Neuronal stem cell (in vitro differentiated cells): ENCODE data around the gene SPAG16.

Experiments used
- DNase-seq: peaks from one replicate; pipeline ENCODE4 v3.0.0-alpha.2; 2013; ENCODE audit warnings: low spot score
- H2AFZ ChIP-seq: one replicate; pipeline ENCODE4 v1.6.1; 2013; ENCODE audit warnings: mild to moderate bottlenecking, low read length, inconsistent platforms
- H2AK5ac ChIP-seq: 2 replicates; pipeline ENCODE4 v1.6.1; 2013; ENCODE audit warnings: low read depth, mild to moderate bottlenecking, inconsistent platforms, low read length, moderate library complexity, mixed read lengths
- H2BK120ac ChIP-seq: 2 replicates; pipeline ENCODE4 v1.6.1; 2013; ENCODE audit warnings: low read depth, mild to moderate bottlenecking, inconsistent platforms, low read length, moderate library complexity, mixed read lengths
- H2BK12ac ChIP-seq: one replicate; pipeline ENCODE4 v1.6.1; 2013; ENCODE audit warnings: low read length, inconsistent platforms
- H2BK15ac ChIP-seq: 2 replicates; pipeline ENCODE4 v1.6.1; 2013; ENCODE audit warnings: mild to moderate bottlenecking, low read length, inconsistent platforms, mixed read lengths
- H2BK5ac ChIP-seq: one replicate; pipeline ENCODE4 v1.6.1; 2013; ENCODE audit warnings: inconsistent platforms, mild to moderate bottlenecking, low read length, moderate library complexity
- H3K14ac ChIP-seq: one replicate; pipeline ENCODE4 v1.6.1; 2013; ENCODE audit warnings: low read length, inconsistent platforms
- H3K18ac ChIP-seq: 2 replicates; pipeline ENCODE4 v1.6.1; 2013; ENCODE audit warnings: low read length, inconsistent platforms
- H3K23ac ChIP-seq: 2 replicates; pipeline ENCODE4 v1.6.1; 2013; ENCODE audit warnings: low read depth, mild to moderate bottlenecking, mixed read lengths, low read length, inconsistent platforms; ENCODE audit not compliant: poor library complexity
- H3K27ac ChIP-seq: replicated peaks from 3 replicates; pipeline ENCODE4 v1.5.1; 2013; ENCODE audit warnings: low read length, inconsistent platforms
- H3K27me3 ChIP-seq, 3 experiments: 2 replicates each; pipeline ENCODE4 v1.6.1; 2013; ENCODE audit warnings: low read length in 3 of 3, mild to moderate bottlenecking in 2 of 3, inconsistent platforms in 1 of 3, low read depth in 1 of 3, mixed read lengths in 1 of 3, moderate library complexity in 1 of 3; ENCODE audit not compliant: control insufficient read depth in 3 of 3, insufficient read depth in 3 of 3
- H3K36me3 ChIP-seq, 2 donors: replicated peaks in 1 of 2; 2 replicates each; pipeline ENCODE4 v1.6.1; 2013; ENCODE audit warnings: low read length in 2 of 2; ENCODE audit not compliant: control insufficient read depth in 2 of 2, insufficient read depth in 2 of 2
- H3K4ac ChIP-seq: 2 replicates; pipeline ENCODE4 v1.6.1; 2013; ENCODE audit warnings: inconsistent platforms, mild to moderate bottlenecking, low read length, moderate library complexity
- H3K4me1 ChIP-seq, 2 donors: 1 replicate in 1 of 2; 2 replicates in 1 of 2; pipeline ENCODE4 v1.6.1; 2013; ENCODE audit warnings: low read length in 2 of 2, low read depth in 1 of 2; ENCODE audit not compliant: control insufficient read depth in 2 of 2, insufficient read depth in 1 of 2
- H3K4me2 ChIP-seq: one replicate; pipeline ENCODE4 v1.6.1; 2013; ENCODE audit warnings: mild to moderate bottlenecking, low read length, inconsistent platforms; ENCODE audit not compliant: insufficient read depth, poor library complexity, severe bottlenecking
- H3K4me3 ChIP-seq, 2 donors: 2 replicates each; pipeline ENCODE4 v1.5.1; 2013; ENCODE audit warnings: low read length in 2 of 2, mild to moderate bottlenecking in 2 of 2, inconsistent platforms in 1 of 2, moderate library complexity in 1 of 2
- H3K79me1 ChIP-seq: one replicate; pipeline ENCODE4 v1.6.1; 2013; ENCODE audit warnings: low read depth, mild to moderate bottlenecking, inconsistent platforms, low read length, moderate library complexity
- H3K9ac ChIP-seq: one replicate; pipeline ENCODE4 v1.6.1; 2013; ENCODE audit warnings: mild to moderate bottlenecking, low read depth, low read length, inconsistent platforms; ENCODE audit not compliant: poor library complexity
- H3K9me3 ChIP-seq, 2 donors: replicated peaks in 1 of 2; 2 replicates each; pipeline versions ENCODE3 to v1.6.1; 2013; ENCODE audit warnings: low read length in 2 of 2, mild to moderate bottlenecking in 2 of 2, inconsistent platforms in 1 of 2, low read depth in 1 of 2, mixed read lengths in 1 of 2, moderate library complexity in 1 of 2; ENCODE audit not compliant: control insufficient read depth in 2 of 2, insufficient read depth in 1 of 2
- H4K8ac ChIP-seq: one replicate; pipeline ENCODE4 v1.6.1; 2013; ENCODE audit warnings: low read depth, mild to moderate bottlenecking, inconsistent platforms, low read length, moderate library complexity
- H4K91ac ChIP-seq: one replicate; pipeline ENCODE4 v1.6.1; 2013; ENCODE audit warnings: low read length, low read depth, mild to moderate bottlenecking, inconsistent platforms; ENCODE audit not compliant: poor library complexity
- WGBS, 2 donors: extraction: QIAGEN DNeasy Blood & Tissue Kit; methylation state at CpG; one replicate each; pipeline ENCODE4 v1.1.7; 2013; ENCODE audit warnings: missing lambda C conversion rate in 2 of 2, mixed read lengths in 1 of 2; ENCODE audit not compliant: insufficient read length in 2 of 2, insufficient replicate concordance in 1 of 2; ENCODE audit errors: extremely low coverage in 2 of 2; 5-methylcytosine and 5-hydroxymethylcytosine counted together

Gene SPAG16

GRCh38 chr2:213285404-213285803 is 1.1 kb downstream of the SPAG16 start:
- WGBS, 2 donors: 100% methylated on average over 2 of the region's 5 CpGs; no CpG with 5 or more reads in 1 of the 2 donors
- Histone ChIP-seq H2BK12ac (no peak overlapping the region), H3K27ac (no peak overlapping the region)

GRCh38 chr2:213286161-213286560 is 1.9 kb downstream of the SPAG16 start:
- H2BK12ac ChIP-seq: no peak overlapping the region
- H2BK15ac ChIP-seq: no peak overlapping the region
- no peaks in the 10 kb centered on the region for H3K27me3 ChIP-seq
- no peak overlapping the region for H4K91ac ChIP-seq
- WGBS, 2 donors: no CpG with 5 or more reads among the region's 1 CpG
- H3K36me3 ChIP-seq: peaks cover 3 to 8% of the 10 kb centered on the region in 2 donors
- no peak overlapping the region for H3K23ac ChIP-seq
- no peak overlapping the region for H2AFZ ChIP-seq
- H3K27ac ChIP-seq: no peak overlapping the region
- H3K4me3 ChIP-seq: no peak overlapping the region
- no peak overlapping the region for H2BK5ac ChIP-seq
- H3K4ac ChIP-seq: no peak overlapping the region
- H2BK120ac ChIP-seq: no peak overlapping the region
- peaks cover 0 to 2% of the 10 kb centered on the region in 2 donors for H3K4me1 ChIP-seq
- H3K9ac ChIP-seq: no peak overlapping the region
- no peaks in the 10 kb centered on the region for H3K9me3 ChIP-seq
- H3K14ac ChIP-seq: no peak overlapping the region
- H4K8ac ChIP-seq: no peak overlapping the region
- H3K79me1 ChIP-seq: no peaks in the 10 kb centered on the region
- no peak overlapping the region for H2AK5ac ChIP-seq
- no peak for DNase-seq
- H3K4me2 ChIP-seq: no peak overlapping the region
- no peak overlapping the region for H3K18ac ChIP-seq

More at GRCh38 chr2:213285404-213285803, 1.1 kb downstream of the SPAG16 start:
- H2BK15ac ChIP-seq: no peak overlapping the region
- H3K23ac ChIP-seq: no peak overlapping the region
- no peak overlapping the region for H2BK120ac ChIP-seq
- H3K36me3 ChIP-seq: peaks cover 3 to 8% of the 10 kb centered on the region in 2 donors
- no peak overlapping the region for H3K18ac ChIP-seq
- DNase-seq: no peak
- no peaks in the 10 kb centered on the region for H3K9me3 ChIP-seq
- no peaks in the 10 kb centered on the region for H3K27me3 ChIP-seq
- peak overlapping the region; percentile 24 for H3K4me2 ChIP-seq
- H3K4ac ChIP-seq: no peak overlapping the region
- H2BK5ac ChIP-seq: no peak overlapping the region
- no peaks in the 10 kb centered on the region for H3K79me1 ChIP-seq
- H3K14ac ChIP-seq: no peak overlapping the region
- peak overlapping the region in 1 of 2 donors; percentile 82 for H3K4me3 ChIP-seq
- no peak overlapping the region for H4K8ac ChIP-seq
- no peak overlapping the region for H2AK5ac ChIP-seq
- peaks cover 0 to 2% of the 10 kb centered on the region in 2 donors for H3K4me1 ChIP-seq
- no peak overlapping the region for H2AFZ ChIP-seq
- no peak overlapping the region for H4K91ac ChIP-seq
- H3K9ac ChIP-seq: no peak overlapping the region

- WGBS, 2 donors: no CpG with 5 or more reads among the region's 2 CpGs
- H2AFZ ChIP-seq: no peak overlapping the region
Measured at GRCh38 chr2:213288913-213289700, 4.8 kb downstream of the SPAG16 start.

GRCh38 chr2:213290501-213290900 is 6.2 kb downstream of the SPAG16 start:
- H3K27ac ChIP-seq: no peak overlapping the region
- no peak overlapping the region for H3K4me2 ChIP-seq
- no peak overlapping the region for H4K91ac ChIP-seq
- H3K23ac ChIP-seq: no peak overlapping the region
- no peaks in the 10 kb centered on the region for H3K79me1 ChIP-seq
- no peak overlapping the region for H2AK5ac ChIP-seq
- no peak overlapping the region for H3K18ac ChIP-seq
- no peak overlapping the region for H3K14ac ChIP-seq
- no peak overlapping the region for H2BK12ac ChIP-seq
- no peaks in the 10 kb centered on the region for H3K9me3 ChIP-seq
- no peaks in the 10 kb centered on the region for H3K27me3 ChIP-seq
- no peak overlapping the region for H4K8ac ChIP-seq
- H2BK5ac ChIP-seq: no peak overlapping the region
- no peak overlapping the region for H3K4me3 ChIP-seq
- no peak overlapping the region for H2BK15ac ChIP-seq
- DNase-seq: no peak
- no peak overlapping the region for H2BK120ac ChIP-seq
- no peaks in the 10 kb centered on the region for H3K4me1 ChIP-seq
- H3K9ac ChIP-seq: no peak overlapping the region
- H3K36me3 ChIP-seq: peaks cover 3 to 16% of the 10 kb centered on the region in 2 donors
- WGBS, 2 donors: no CpG with 5 or more reads among the region's 3 CpGs
- H3K4ac ChIP-seq: no peak overlapping the region
- H2AFZ ChIP-seq: no peak overlapping the region

More at GRCh38 chr2:213288913-213289700, 4.8 kb downstream of the SPAG16 start:
- no peak overlapping the region for H2BK12ac ChIP-seq
- no peak overlapping the region for H4K8ac ChIP-seq
- H3K79me1 ChIP-seq: no peaks in the 10 kb centered on the region
- H2BK5ac ChIP-seq: no peak overlapping the region
- H3K4ac ChIP-seq: no peak overlapping the region
- H3K23ac ChIP-seq: no peak overlapping the region
- no peak overlapping the region for H3K18ac ChIP-seq
- no peaks in the 10 kb centered on the region for H3K27me3 ChIP-seq
- H3K4me1 ChIP-seq: peaks cover 0 to 2% of the 10 kb centered on the region in 2 donors
- H3K27ac ChIP-seq: no peak overlapping the region
- H3K36me3 ChIP-seq: peaks cover 3 to 16% of the 10 kb centered on the region in 2 donors
- H3K9ac ChIP-seq: no peak overlapping the region
- H3K9me3 ChIP-seq: no peaks in the 10 kb centered on the region
- no peak overlapping the region for H4K91ac ChIP-seq
- H3K14ac ChIP-seq: no peak overlapping the region
- H3K4me3 ChIP-seq: no peak overlapping the region
- H3K4me2 ChIP-seq: no peak overlapping the region
- H2BK15ac ChIP-seq: no peak overlapping the region
- DNase-seq: no peak
- H2BK120ac ChIP-seq: no peak overlapping the region
- H2AK5ac ChIP-seq: no peak overlapping the region
